ENCODE data around the gene PRND.

GRCh38 chr20:4767084-4767483 lies 45.4 kb downstream of the PRND start:
- TF ChIP-seq CTCF (conservative IDR thresholded peaks at IDR 0.05 in 1 of 2, IDR thresholded peaks at IDR 0.05 in 1 of 2; ENCODE audit: low read depth in 1 of 2, low read length in 2 of 2) (no peak), EZH2 (IDR thresholded peaks at IDR 0.05; ENCODE audit: low read length, missing control alignments) (no peak)
